ENCODE measurements around the gene DENND4C. TPM values are rescaled to one million over a fixed set of nuclear protein-coding genes. Genes with fewer than 3 reads are reported as not detected.

The DENND4C gene
- total and polyA plus RNA-seq, 12 donors = 5.0 to 81.6 (median 46.7) TPM

DNA sequence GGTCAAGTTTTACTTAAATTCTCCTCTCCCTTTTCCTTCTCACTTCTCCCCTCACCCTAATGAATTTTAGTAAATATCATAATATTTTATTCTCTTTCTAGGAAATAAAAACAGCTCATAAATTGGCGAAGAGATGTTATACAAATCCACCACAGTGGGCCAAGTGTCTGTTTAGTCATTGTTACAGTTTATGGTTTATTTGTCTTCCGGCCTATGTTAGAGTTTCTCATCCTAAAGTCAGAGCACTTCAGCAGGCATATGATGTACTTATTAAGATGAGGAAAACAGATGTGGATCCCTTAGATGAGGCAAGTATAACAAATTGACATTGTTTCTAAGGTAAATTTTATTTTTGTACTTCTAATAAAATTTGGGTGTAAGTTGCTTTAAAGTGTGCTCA is 101.4 kb downstream of the DENND4C start:
- H3K36me3 ChIP-seq (replicated peaks in 1 of 2) = peaks cover 0 to 32% of the 10 kb centered on the region in 2 donors
- H3K27me3 ChIP-seq = no peaks in the 10 kb centered on the region
- no peaks in the 10 kb centered on the region for H3K9me3 ChIP-seq (replicated peaks in 1 of 3)
- H3K27ac ChIP-seq = no peak overlapping the region
- no peak overlapping the region for H3K4me3 ChIP-seq
- no peaks in the 10 kb centered on the region for H3K4me1 ChIP-seq (replicated peaks in 1 of 2)
- intact Hi-C loops (cut with DNase I) = no loop called here
- no peak for DNase-seq
- TF ChIP-seq POLR2A (IDR thresholded peaks at IDR 0.05) = no peak
- TF ChIP-seq, protein P1, sequence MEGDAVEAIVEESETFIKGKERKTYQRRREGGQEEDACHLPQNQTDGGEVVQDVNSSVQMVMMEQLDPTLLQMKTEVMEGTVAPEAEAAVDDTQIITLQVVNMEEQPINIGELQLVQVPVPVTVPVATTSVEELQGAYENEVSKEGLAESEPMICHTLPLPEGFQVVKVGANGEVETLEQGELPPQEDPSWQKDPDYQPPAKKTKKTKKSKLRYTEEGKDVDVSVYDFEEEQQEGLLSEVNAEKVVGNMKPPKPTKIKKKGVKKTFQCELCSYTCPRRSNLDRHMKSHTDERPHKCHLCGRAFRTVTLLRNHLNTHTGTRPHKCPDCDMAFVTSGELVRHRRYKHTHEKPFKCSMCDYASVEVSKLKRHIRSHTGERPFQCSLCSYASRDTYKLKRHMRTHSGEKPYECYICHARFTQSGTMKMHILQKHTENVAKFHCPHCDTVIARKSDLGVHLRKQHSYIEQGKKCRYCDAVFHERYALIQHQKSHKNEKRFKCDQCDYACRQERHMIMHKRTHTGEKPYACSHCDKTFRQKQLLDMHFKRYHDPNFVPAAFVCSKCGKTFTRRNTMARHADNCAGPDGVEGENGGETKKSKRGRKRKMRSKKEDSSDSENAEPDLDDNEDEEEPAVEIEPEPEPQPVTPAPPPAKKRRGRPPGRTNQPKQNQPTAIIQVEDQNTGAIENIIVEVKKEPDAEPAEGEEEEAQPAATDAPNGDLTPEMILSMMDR (IDR thresholded peaks at IDR 0.05) = no peak
- WGBS, 4 donors = 94 to 98% (median 96%) methylated on average over 2 of the region's 2 CpGs

DNA sequence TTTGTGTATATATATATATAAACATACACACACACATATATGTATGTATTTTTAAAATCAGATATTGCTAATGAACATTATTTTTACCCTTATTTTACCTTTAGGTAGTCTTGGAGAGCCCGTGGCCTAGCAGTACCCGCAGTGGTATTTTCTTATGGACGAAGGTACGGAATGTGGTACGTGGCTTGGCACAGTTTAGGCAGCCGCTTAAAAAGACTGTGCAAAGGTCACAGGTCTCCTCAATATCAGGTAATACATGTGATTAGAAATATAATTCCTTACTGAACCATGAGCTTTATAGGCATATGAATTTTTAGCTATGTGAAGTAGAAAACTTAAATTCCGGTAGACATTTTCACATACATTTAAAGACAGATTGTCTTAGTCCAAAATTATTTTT is 105.7 kb downstream of the DENND4C start:
- intact Hi-C loops (cut with DNase I) = no loop called here
- H3K36me3 ChIP-seq (replicated peaks in 1 of 2) = peaks cover 0 to 42% of the 10 kb centered on the region in 2 donors
- H3K4me3 ChIP-seq = no peak overlapping the region
- WGBS, 4 donors = 95 to 98% (median 98%) methylated on average over 7 of the region's 7 CpGs
- no peak overlapping the region for H3K27ac ChIP-seq
- DNase-seq = no peak
- H3K27me3 ChIP-seq = no peaks in the 10 kb centered on the region
- no peak for TF ChIP-seq POLR2A (IDR thresholded peaks at IDR 0.05)
- TF ChIP-seq, protein P1 (IDR thresholded peaks at IDR 0.05) = no peak
- H3K9me3 ChIP-seq (replicated peaks in 1 of 3) = no peaks in the 10 kb centered on the region
- no peaks in the 10 kb centered on the region for H3K4me1 ChIP-seq (replicated peaks in 1 of 2)

DNA sequence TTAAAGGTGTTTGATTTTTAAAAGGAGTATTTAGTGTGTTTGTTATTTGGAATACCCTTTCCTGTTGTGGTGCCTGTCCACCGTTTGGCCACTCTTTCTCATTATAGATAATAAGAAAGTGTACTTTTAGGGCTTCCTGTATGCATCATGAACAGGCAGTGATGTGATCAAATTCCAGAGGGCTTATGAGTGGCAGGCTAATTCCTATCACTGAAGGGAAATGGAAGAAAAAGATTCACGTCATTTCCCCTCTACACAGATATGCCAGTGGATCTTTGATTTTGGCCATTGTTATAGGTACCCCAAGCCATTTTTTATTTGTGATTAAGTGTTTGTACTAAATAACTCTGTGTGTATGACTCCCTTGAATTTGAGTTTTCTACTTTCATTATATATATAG is 112.5 kb downstream of the DENND4C start:
- Histone ChIP-seq H3K27ac (no peak overlapping the region), H3K4me3 (no peak overlapping the region), H3K4me1 (replicated peaks in 1 of 2) (no peaks in the 10 kb centered on the region), H3K9me3 (replicated peaks in 1 of 3) (no peaks in the 10 kb centered on the region), H3K36me3 (replicated peaks in 1 of 2) (peaks cover 0 to 32% of the 10 kb centered on the region in 2 donors), H3K27me3 (no peaks in the 10 kb centered on the region)
- DNase-seq = no peak
- intact Hi-C loops (cut with DNase I) = no loop called here
- TF ChIP-seq, protein P1 (IDR thresholded peaks at IDR 0.05) = no peak
- TF ChIP-seq POLR2A (IDR thresholded peaks at IDR 0.05) = no peak
- 75 to 93% (median 86%) methylated on average over 2 of the region's 2 CpGs for WGBS, 4 donors

DNA sequence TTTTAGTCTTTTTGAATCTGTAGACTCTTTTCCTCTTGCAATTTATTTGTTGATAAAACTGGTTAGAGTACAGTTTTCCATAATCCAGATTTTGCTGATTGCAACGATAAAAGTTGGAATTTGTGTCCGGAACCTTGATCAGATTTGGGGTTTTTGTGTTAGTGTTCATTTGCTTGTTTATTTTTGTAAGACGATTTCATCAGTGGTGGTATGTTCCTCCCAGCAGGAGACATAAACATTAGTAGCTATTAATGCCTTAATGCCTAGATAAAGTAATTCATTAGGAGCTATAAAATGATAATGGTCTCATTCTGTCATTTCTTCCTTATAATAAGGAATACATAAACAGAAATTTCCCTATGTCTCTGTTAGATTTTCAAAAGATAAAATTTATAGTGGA is 128.2 kb downstream of the DENND4C start:
- intact Hi-C loops (cut with DNase I) = no loop called here
- Histone ChIP-seq H3K4me3 (no peak overlapping the region), H3K4me1 (replicated peaks in 1 of 2) (no peaks in the 10 kb centered on the region), H3K9me3 (replicated peaks in 1 of 3) (no peaks in the 10 kb centered on the region), H3K27ac (no peak overlapping the region), H3K27me3 (no peaks in the 10 kb centered on the region), H3K36me3 (replicated peaks in 1 of 2) (peaks cover 0 to 49% of the 10 kb centered on the region in 2 donors)
- DNase-seq = no peak
- TF ChIP-seq, protein P1 (IDR thresholded peaks at IDR 0.05) = no peak
- TF ChIP-seq POLR2A (IDR thresholded peaks at IDR 0.05) = no peak
- WGBS, 4 donors = 77 to 86% (median 86%) methylated on average over 3 of the region's 3 CpGs
